ENCODE measurements around the gene EVC. TPM values are rescaled to one million over a fixed set of nuclear protein-coding genes. Genes with fewer than 3 reads are reported as not detected.

The EVC gene
- total and polyA plus RNA-seq, 2 of the 8 experiments (the other 6 are each of a cell fraction or from before 2014, with no cell fraction given) = 2.6 to 9.8 TPM

- CTCF ChIA-PET (ENCODE audit: partially characterized antibody) = interaction anchor here (0.8 to 1.3 kb wide), 2 partner anchors 83 to 154 kb away, joined by 3 read pairs; no protein-coding TSS in a partner anchor
- Histone ChIP-seq H2BK5ac (ENCODE audit: low read depth, low read length) (no peak overlapping the region), H4K8ac (ENCODE audit: extremely low read depth, insufficient read depth, low read length) (no peak overlapping the region), H3K14ac (ENCODE audit: insufficient read length) (no peak overlapping the region), H4K20me1 (replicated peaks in 1 of 2; ENCODE audit: control insufficient read depth in 1 of 2, insufficient read depth in 2 of 2, low read length in 2 of 2) (peaks cover 0 to under 1% of the 10 kb centered on the region in 2 experiments), H3K23ac (ENCODE audit: insufficient read length) (no peak overlapping the region), H3K36me3 (ENCODE audit: control insufficient read depth in 2 of 4, insufficient read depth in 4 of 4, low read length in 3 of 4) (peaks cover 0 to 4% (median 4%) of the 10 kb centered on the region in 4 experiments; a peak in 5 of 8 replicates), H4K91ac (replicated peaks; ENCODE audit: insufficient read length, low read length) (no peak overlapping the region), H3K27ac (ENCODE audit: low read depth, low read length) (no peak overlapping the region), H2BK15ac (ENCODE audit: low read length) (no peak overlapping the region), H3K27me3 (replicated peaks in 1 of 4; ENCODE audit: control insufficient read depth in 3 of 4, extremely low read depth in 1 of 4, insufficient read depth in 3 of 4, low read length in 3 of 4) (no peaks in the 10 kb centered on the region), H3K23me2 (ENCODE audit: low read depth, low read length) (no peaks in the 10 kb centered on the region), H4K5ac (ENCODE audit: insufficient read length, low read depth, low read length) (no peak overlapping the region), H3K4me2 (ENCODE audit: insufficient read depth in 1 of 2, low read depth in 2 of 2, low read length in 2 of 2) (no peak overlapping the region), H3K79me1 (ENCODE audit: low read depth, low read length) (no peaks in the 10 kb centered on the region), H3K9me3 (ENCODE audit: insufficient read depth in 2 of 2, low read depth in 1 of 2, low read length in 1 of 2) (no peaks in the 10 kb centered on the region), H3K4ac (replicated peaks; ENCODE audit: insufficient read length, low read depth, low read length) (no peak overlapping the region), H3K4me3 (ENCODE audit: extremely low read depth in 1 of 4, insufficient read depth in 2 of 4, low read depth in 3 of 4, low read length in 4 of 4) (no peak overlapping the region), H3K79me2 (ENCODE audit: control insufficient read depth in 1 of 2, insufficient read depth in 2 of 2, low read length in 2 of 2) (no peaks in the 10 kb centered on the region), H2AFZ (ENCODE audit: low read length) (no peak overlapping the region), H2BK120ac (replicated peaks; ENCODE audit: low read depth, low read length) (no peak overlapping the region), H3K9ac (replicated peaks in 1 of 4; ENCODE audit: extremely low read depth in 1 of 4, low read depth in 3 of 4, low read length in 3 of 4) (no peak overlapping the region), H3K56ac (replicated peaks; ENCODE audit: insufficient read length, low read depth, low read length) (no peak overlapping the region), H2AK5ac (ENCODE audit: low read depth, low read length) (no peak overlapping the region), H2BK12ac (ENCODE audit: low read depth, low read length) (no peak overlapping the region), H3K4me1 (replicated peaks in 1 of 4; ENCODE audit: control insufficient read depth in 3 of 4, insufficient read depth in 4 of 4, low read length in 3 of 4) (peaks cover 0 to 2% (median 1%) of the 10 kb centered on the region in 4 experiments; a peak in 1 of 7 replicates), H3K18ac (ENCODE audit: extremely low read depth, low read length) (no peak overlapping the region), H2BK20ac (ENCODE audit: low read length) (no peak overlapping the region)
- DNase-seq (ENCODE audit: low read depth in 1 of 2, low spot score in 2 of 2) = peak in 1 of 2 experiments; percentile 17
- no peak for FAIRE-seq
- 97% methylated on average over 2 of the region's 2 CpGs; no CpG with 5 or more reads in 1 of the 2 experiments for WGBS, 2 experiments (ENCODE audit: extremely low coverage in 1 of 2, insufficient coverage in 1 of 2, insufficient read length in 1 of 2, insufficient replicate concordance in 2 of 2, low coverage in 1 of 2, low lambda C conversion rate in 2 of 2, missing lambda C conversion rate in 1 of 2)
- TF ChIP-seq SIX5 (IDR thresholded peaks at IDR 0.05; ENCODE audit: low read depth, low read length) = no peak
- TF ChIP-seq NANOG (IDR thresholded peaks at IDR 0.05; ENCODE audit: insufficient read depth, low read depth, low read length, poor library complexity, severe bottlenecking) = no peak
- no peak for TF ChIP-seq BCL11A (IDR thresholded peaks at IDR 0.05; ENCODE audit: low read depth in 2 of 2, low read length in 2 of 2)
- TF ChIP-seq CBX5 (IDR thresholded peaks at IDR 0.05; ENCODE audit: low read depth, low read length) = no peak
- no peak for TF ChIP-seq RBBP5 (IDR thresholded peaks at IDR 0.05; ENCODE audit: borderline replicate concordance, low read depth, low read length)
- POLR2A ChIA-PET (ENCODE audit: partially characterized antibody) = no interaction called here
Measured at GRCh38 chr4:5788144-5788543, 77.1 kb downstream of the EVC start.

Data from H1 (cell line).